ENCODE data around the gene GMDS.

The GMDS gene

GRCh38 chr6:2178125-2178524, 67.3 kb downstream of the GMDS start:
- no peak for DNase-seq (ENCODE audit: low spot score)

GRCh38 chr6:2175825-2176224, 69.6 kb downstream of the GMDS start:
- DNase-seq (ENCODE audit: low spot score), result no peak

- no peak for DNase-seq (ENCODE audit: low spot score)
Measured at GRCh38 chr6:2173203-2173961, 72.0 kb downstream of the GMDS start.

DNA sequence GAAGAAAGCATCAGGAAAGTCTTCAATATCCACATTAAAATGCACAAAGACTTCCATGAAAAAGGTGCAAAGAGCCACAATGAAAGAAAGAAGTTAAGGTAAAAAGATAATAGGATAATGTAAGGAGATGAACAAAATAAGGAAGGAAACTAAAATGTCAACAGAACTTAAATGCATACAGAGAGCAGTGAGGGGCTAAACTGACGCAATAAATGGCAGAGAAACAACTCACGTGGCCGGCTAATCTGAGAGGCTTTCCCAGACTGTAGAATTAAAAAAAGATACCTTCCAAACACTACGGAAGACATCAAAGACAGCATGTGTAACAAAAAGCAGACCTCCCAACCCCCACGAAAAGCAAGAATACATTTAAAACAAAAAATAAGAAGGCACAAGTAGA, 73.7 kb downstream of the GMDS start:
- DNase-seq (ENCODE audit: low spot score), result no peak

GRCh38 chr6:2168480-2168879, 76.9 kb downstream of the GMDS start:
- DNase-seq (ENCODE audit: low spot score), result no peak

DNA sequence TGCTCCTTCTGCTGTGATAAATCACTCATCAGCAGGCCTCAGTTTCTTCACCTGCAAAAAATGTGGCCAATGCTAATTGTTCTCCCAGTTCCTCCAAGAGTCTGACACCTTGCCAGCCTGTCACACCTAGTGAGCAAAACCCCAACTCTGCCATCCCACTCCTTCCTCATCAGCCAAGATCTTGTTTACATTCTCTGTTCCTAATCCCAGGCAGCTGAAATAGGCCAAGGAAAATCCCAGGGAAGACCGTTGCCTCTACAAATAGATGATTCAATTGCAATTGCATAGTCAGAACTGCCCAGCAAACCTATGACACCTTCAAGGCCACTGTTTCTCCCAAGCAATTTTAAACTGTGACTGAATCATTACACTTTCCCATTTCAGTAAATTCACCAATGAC, 78.7 kb downstream of the GMDS start:
- no peak for DNase-seq (ENCODE audit: low spot score)

DNA sequence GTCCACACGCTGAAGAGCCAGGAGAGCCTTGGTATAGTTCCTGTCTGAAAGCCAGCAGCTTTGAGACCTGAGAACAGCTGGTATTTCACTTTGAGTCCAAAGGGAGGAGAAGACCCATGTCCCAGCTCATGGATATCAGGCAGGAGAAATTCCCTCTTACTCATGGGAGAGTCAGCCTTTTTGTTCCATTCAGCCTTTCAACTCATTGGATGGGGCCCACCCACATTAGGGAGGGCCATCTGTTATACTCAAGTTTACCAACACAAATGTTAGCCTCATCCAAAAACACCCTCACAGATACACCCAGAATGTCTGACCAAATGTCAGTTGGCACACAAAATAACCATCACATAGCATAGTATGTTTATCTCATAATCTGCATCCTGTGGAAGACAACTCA, 80.1 kb downstream of the GMDS start:
- DNase-seq (ENCODE audit: low spot score), result no peak

DNA sequence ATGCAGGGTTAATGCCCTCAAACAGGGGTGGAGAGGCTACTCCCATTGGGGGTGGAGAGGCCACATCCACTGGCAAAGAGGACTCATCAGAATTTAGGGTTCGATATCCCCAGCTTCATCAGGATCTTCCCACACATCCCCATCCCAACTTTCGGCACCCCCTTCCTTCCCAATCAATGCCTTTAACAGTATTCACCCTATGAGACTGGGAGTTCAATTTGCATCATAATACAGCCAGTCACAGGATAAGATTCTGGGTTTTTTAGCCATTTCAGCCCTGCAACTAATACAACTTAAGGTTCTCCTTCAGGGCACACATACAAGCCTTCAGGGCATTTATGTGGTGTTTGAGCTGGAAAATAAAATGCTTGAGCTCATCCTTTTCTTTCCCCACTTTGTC, 80.9 kb downstream of the GMDS start:
- peak; percentile 8 for DNase-seq (ENCODE audit: low spot score)

GRCh38 chr6:2162079-2162445, 83.3 kb downstream of the GMDS start:
- DNase-seq (ENCODE audit: low spot score), result no peak

GRCh38 chr6:2158596-2159271, 86.7 kb downstream of the GMDS start:
- peak; percentile 86 for DNase-seq (ENCODE audit: low spot score)

- no peak for DNase-seq (ENCODE audit: low spot score)
Measured at GRCh38 chr6:2157441-2158127, 87.8 kb downstream of the GMDS start.

GRCh38 chr6:2155206-2155605, 90.2 kb downstream of the GMDS start:
- DNase-seq (ENCODE audit: low spot score), result no peak

- no peak for DNase-seq (ENCODE audit: low spot score)
Measured at GRCh38 chr6:2149361-2150006, 95.9 kb downstream of the GMDS start.

GRCh38 chr6:2148748-2149147, 96.7 kb downstream of the GMDS start:
- no peak for DNase-seq (ENCODE audit: low spot score)

DNA sequence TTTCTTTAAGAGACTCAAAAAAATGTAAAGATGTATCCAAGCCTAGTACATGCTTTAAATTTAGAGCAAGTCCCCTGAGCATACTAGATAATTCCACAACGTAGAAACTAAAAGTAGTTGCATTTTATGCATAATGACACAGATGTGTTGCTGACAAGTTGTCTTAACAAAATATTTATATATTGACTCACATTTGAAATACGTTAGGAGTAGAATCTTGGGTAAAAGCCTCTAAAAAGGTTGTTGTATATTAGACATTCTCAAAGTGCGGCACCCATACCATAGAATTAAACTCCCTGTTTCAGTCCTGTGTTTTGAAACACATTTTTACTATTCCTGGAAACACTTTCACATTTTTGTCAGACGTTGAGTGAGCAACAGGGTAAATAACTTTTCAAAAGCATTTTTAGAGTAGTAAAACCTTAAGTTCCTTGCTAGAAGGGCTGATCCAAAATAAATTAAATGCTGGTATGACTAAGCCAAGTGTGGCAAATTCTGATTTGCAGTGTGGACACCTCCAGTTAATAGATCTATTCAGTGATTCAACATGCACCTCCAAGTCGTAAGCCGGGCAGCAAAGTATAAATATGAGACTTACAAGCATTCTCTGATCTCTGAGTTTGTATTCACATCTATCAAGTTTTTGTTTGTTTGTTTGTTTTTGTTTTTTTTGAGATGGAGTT, 97.5 kb downstream of the GMDS start:
- no peak for DNase-seq (ENCODE audit: low spot score)

GRCh38 chr6:2147261-2147660, 98.1 kb downstream of the GMDS start:
- DNase-seq (ENCODE audit: low spot score), result no peak

DNA sequence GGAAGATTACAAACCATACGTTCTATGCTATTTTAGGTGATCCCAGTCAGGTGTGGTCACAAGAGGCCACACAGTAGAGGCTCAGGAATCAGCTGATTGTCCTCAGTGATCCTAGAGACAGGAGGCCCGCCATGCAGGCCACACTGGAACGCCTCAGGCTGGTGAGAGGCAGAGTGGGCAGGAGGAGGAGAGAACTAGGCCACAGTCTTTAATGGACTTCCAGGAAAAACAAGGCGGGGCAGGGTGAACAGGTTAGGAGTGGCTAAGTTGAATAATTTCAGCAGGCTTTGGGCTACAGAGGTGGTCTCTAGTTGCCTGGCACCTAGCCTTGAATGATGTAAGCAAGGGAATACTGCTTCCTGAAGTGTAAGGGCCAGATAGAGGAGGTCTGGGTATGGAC, 101.2 kb downstream of the GMDS start:
- no peak for DNase-seq (ENCODE audit: low spot score)

DNA sequence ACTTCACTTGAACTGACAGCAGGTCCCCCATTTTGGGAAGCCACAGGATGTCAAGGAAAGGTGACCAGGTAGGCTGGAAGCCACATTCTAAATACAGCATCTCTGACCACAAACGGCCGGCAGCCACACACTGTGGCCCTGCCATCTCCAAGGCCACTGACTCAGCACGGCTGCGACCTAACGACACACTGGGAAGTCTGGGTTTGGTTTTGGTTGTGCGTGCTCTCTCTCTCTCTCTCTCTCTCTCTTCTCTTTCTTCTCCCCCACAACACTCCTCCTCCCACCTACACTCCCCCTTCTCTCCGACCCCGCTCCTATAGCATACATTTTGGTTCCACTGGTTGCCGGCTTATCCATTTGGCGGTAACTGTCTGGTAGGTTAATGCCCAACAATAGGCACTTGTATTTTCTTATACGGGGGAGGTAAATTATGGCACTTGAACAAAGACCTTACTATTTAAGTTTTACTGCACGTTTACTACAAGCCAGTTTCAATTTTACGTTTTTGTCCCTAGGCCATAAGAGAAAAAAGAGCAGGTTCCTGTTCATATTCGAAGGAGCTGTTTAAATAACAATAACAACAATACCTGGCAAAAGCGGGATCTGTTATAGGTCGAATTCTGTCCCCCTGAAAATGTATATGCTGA, 103.6 kb downstream of the GMDS start:
- DNase-seq (ENCODE audit: low spot score), result no peak

GRCh38 chr6:2140438-2141128, 104.8 kb downstream of the GMDS start:
- no peak for DNase-seq (ENCODE audit: low spot score)

- no peak for DNase-seq (ENCODE audit: low spot score)
Measured at GRCh38 chr6:2135401-2135800, 110.0 kb downstream of the GMDS start.

DNA sequence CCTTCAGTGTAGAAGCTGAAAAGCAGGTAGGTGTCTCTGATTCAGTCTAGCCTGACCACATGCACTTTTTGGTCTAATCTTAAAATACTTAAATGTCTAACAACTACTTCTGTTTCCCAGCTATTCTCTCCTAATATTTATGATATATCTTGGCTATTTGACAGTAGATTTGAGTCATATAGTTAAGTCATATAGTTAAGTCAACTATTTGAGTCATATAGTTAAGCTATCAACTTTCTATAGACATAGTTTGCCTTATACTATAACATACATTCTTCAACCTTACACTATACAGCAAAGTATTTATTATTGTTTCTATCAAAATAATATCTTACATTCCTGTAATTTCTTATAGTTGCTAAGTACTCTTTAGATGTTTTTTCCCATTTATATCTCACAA, 110.9 kb downstream of the GMDS start:
- no peak for DNase-seq (ENCODE audit: low spot score)
